NCI-H524 (cell line): Measurements from ENCODE around the gene L3HYPDH.

Experiments
- DNase-seq, 2 experiments: peaks; one replicate each; lab custom pipeline; 2025; lab: John Stamatoyannopoulos, UW

L3HYPDH gene

DNA sequence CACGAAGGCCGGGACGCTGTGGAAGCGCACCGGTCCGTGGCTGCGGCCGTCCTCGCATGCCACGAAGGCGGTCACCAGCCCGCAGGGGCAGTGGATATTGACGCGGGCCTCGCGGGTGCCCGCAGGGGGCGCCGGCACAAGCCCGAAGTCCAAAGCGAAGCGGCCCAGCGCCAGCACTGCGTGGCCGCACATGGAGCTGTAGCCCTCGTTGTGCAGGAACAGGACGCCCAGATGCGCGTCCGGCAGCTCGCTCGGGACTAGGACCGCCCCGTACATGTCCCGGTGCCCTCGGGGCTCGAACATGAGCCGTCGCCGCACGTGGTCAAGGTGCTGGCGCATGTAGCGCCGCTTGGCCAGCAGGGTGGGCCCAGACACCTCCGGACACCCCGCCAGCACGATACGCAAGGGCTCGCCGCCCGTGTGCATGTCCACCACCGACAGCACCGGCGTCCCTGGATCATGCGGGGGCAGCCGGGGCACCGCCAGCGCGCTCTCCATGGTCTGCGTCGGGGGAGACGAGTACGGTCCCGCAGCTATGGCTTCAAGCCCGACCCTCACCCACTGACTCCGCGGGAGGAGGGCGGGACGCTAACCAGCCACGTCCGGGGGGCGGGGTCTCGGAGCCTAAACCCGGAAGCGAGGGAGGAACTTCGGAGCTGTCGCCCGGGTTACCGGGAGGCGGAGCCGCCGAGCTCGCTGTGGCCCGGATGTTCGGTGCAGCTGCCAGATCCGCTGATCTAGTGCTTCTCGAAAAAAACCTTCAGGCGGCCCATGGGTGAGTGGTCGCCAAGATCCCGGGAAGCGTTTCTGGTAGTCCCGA, at the start of gene L3HYPDH, which contains the start of gene JKAMP:
Gene L3HYPDH, minus strand, starts transcription at position 590 of the 820 bp plus-strand sequence. Its CDS starts 92 bp downstream, at position 498.
Gene JKAMP, plus strand, starts transcription at position 699 of the 820 bp plus-strand sequence. Its CDS starts 73 bp downstream, at position 772.
- peak; percentile 99 for DNase-seq

DNA sequence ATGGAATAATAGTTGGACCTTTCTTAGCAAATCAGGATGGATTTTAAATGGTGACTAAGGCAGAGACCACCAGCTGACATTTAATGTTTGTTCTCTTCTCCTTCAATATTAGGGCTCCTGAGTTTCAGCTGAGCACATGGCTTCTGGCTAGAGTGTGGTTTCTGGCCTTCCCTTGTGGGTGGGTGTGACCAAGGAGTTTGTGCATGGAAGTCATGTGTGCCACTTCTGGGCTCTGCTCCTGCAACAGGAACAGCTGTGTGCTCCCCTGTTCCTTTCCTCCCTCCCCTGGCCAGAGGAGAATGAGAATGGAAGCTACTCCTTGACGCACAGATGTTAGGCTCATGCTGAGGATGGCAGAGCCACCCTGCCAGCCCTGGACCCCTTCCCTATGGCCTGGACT, 48.2 kb upstream of the L3HYPDH start:
- DNase-seq = peak in 1 of 2 experiments; percentile 69

DNA sequence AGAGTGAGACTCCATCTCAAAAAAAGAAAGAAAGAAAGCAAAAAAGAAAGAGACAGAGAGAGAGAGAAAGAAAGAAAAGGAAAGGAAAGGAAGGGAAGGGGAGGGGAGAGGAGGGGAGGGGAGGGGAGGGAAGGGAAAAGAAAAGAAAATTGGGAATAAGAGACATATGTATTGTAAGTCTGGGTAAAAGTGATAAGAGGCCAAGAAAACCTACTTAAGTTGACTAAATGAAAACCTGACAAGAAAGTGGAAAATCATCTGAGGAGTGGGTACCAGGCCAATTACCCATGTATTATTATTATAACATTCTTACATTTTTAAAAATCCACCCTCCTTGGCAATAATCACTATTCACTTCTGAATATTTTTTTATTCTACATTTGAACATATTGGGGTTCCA, 46.1 kb upstream of the L3HYPDH start:
- no peak for DNase-seq

- DNase-seq = peak; percentile 36 to 89
These were observed 45.0 kb upstream of the L3HYPDH start for GRCh38 chr14:59529189-59529588.

GRCh38 chr14:59520224-59520623, 36.0 kb upstream of the L3HYPDH start:
- DNase-seq = no peak

DNA sequence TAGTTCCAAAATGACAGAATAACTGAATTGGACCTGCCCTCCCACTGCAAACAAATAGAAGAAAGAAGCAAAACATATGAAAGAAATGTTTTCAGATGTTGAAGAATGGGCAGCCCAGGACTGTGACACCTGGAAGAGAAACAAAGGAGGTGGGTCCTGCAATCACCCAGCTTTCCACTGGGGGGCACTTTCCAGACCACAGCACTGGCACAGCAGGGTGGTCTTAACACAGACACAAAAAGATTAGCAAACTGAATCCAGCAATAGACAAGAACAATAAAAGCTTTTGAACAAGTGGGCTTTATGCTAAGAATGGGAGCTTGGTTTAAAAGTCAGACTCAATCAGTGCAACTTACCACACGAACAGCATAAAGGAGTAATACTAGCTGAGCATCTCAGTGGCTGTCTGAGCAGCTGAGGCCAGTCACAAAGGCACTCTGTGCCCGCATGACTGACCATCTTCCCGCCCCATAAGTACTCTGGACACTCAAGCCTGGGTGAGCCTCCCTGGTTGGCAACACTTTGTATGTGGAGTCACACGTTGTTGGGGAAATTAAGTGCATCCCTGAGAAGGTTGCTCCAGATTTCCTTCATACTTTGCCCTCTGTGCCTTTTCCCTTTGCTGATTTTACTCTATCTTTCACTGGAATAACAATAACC, 27.8 kb upstream of the L3HYPDH start:
- peak; percentile 29 to 69 for DNase-seq

GRCh38 chr14:59510966-59511365, 26.8 kb upstream of the L3HYPDH start:
- no peak for DNase-seq

DNA sequence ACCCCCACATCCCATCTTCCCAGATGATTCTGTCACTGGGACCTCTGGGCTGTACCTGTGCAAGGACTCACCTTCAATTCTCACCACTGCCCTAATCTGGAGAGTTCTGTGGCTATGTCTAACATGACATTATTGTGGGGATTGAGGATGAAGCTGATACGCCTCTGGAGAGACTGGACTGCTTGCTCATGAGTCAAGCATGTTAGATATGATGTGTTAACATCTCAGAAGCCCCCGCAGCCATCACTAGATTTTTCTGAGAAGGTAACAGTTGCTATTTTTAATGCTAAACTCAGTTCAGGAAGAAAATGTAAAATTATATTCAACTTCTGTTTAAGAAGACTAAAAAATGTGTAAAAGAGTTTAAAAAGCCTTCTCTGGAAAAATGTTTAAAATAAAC, 25.8 kb upstream of the L3HYPDH start:
- DNase-seq = no peak

DNA sequence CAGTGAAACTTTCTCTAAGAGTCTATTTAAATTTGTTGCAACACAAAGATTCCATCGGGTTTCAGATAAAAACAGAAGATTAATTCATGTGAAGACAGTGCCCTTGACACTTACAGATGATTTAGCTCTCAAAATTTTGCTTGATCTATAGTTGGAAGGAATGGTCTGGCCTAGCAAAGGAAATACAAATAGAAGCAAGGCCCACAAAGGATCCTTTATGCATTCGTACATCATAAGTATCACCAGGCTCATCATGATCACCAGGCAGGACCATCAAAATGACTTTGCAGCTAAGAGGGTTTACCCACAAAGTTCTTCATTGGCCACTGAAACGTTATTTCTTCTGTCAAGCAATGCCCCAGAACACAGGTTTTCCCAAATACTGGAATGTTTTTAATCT, 24.9 kb upstream of the L3HYPDH start:
- no peak for DNase-seq

DNA sequence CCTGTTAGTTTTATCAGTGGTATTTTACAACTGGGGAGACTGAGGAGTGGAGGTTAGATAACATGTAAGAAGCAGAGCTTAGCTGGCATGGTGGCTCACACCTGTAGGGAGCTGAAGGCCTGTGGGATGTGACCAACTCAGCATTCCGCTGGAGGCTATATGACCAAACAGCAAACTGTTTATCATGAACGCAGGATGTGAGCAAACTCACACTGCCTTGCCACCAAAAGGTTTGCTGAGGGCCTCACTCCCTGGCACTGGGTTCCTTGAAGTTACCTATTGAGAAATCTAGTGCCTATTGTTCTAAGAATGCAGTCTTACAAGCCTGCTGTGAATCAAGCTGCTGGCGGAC, 23.5 kb upstream of the L3HYPDH start:
- no peak for DNase-seq

GRCh38 chr14:59507063-59507751, 23.0 kb upstream of the L3HYPDH start:
- peak; percentile 75 to 94 for DNase-seq

- no peak for DNase-seq
These were observed 19.0 kb upstream of the L3HYPDH start for GRCh38 chr14:59503256-59503655.

DNA sequence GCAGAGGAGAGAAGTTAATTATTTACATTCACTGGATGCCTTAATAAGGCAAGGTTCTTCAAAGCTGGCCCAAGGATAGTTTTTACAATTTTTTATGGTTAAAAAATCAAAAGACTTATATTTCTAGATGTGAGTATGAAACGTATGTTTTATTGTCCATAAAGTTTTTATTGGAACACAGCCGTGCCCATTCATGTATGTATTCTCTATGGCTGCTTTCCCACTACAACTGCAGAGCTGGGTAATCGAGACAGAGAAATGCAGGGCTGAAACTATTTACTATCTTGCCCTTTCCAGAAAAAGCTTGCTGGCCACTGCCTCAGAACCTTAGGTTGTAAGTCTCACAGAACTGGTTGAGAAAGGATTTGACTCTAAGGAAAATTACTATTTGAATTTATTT, 16.5 kb upstream of the L3HYPDH start:
- no peak for DNase-seq

GRCh38 chr14:59492384-59492783, 8.2 kb upstream of the L3HYPDH start:
- no peak for DNase-seq

DNA sequence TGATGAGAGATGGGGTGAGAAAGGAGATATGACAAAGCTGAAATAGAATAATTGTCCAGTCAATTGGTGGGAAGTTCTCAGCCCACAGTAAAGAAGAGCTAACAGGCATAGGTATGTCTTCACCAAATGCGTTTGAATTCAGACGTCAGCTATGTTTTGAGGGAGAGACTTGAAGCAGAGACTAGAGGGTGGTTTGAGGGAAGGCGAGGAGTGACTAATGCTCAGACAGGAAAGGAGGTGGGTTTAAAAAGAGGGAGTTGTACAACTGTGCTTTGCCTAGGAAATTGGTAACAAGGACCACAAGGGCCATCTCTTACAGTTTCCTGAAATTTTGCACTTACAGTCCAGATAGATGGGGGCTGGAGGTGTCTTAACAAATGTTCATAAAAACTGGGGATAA, 6.5 kb upstream of the L3HYPDH start:
- no peak for DNase-seq

DNA sequence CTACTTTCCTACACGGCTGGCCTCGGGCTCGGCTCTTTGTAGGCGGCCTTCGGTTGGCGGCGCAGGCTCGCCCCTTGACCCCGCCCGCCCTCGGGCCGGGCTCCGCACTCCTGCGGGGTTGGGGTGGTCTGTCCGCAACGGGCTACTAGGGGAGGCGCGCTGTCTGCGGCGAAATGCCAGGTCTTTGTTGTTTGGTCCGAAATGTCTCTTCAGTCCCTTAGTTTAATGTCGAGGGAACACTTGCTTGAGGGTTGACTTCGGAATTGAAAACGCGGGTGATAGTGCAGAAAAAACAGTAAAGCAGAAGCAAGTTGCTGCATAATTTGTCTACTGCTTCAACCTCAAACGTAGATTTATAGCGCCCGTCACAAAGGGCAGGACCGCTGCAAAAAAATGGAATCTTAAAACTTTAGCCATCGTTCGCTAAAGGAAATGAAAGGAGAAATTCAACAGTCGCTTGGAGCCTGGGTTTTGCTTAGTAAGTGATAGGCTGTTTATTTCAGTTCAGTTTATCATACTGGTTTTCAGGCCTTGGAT, 499 bp upstream of the L3HYPDH start:
- DNase-seq = no peak

DNA sequence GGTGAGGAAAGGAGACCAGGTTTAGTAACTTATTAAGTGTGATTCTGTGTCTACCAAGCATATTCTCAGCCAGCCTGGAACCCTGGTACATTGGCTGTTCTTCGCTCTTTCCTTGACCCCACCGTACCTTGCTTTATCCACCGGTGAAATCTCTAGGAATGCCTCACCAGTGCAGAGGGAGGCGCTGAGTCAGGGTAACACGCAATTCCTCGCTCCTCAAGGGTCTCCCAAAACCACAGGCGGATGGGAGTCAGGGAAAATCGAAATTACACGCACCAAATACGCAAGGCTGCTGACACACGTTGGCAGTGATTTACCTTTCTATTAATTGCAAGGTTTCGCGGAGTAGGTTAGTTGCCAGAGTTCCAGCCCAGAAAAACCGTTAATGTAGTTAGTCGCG, 845 bp downstream of the L3HYPDH start:
- peak; percentile 46 to 65 for DNase-seq

- DNase-seq = peak; percentile 34 to 63
These were observed 1.5 kb downstream of the L3HYPDH start for GRCh38 chr14:59482541-59483331.

- no peak for DNase-seq
These were observed 2.2 kb downstream of the L3HYPDH start for GRCh38 chr14:59481871-59482540.

GRCh38 chr14:59481407-59481806, 2.8 kb downstream of the L3HYPDH start:
- no peak for DNase-seq

GRCh38 chr14:59480166-59480565, 4.0 kb downstream of the L3HYPDH start:
- no peak for DNase-seq
